Upper lobe of left lung (tissue), 6 donors: ENCODE results near the gene DICER1. TPM values are rescaled to one million over a fixed set of nuclear protein-coding genes. Genes with fewer than 3 reads are reported as not detected.

ENCODE experiments used
- ATAC-seq, 2 donors: fragments of 200-7000 bp; cut with Tn5 transposase; one replicate each; pipeline ENCODE4 v1.9.1; 2022; ENCODE audit warnings: mild to moderate bottlenecking in 2 of 2, moderate library complexity in 2 of 2; ENCODE audit not compliant: low FRiP score in 2 of 2
- DNase-seq, 2 donors: peaks; one replicate each; pipeline ENCODE4 v3.0.0-alpha.2; 2019 to 2020
- H3K27ac ChIP-seq, 4 donors: fragments of 200-600 bp; sonication (generic); one replicate each; pipeline ENCODE4 v1.5.1; 2016 to 2019
- H3K27me3 ChIP-seq, 4 donors: fragments of 200-600 bp; sonication (generic); one replicate each; pipeline ENCODE4 v1.5.1; 2017 to 2019
- H3K36me3 ChIP-seq, 4 donors: fragments of 200-600 bp; sonication (generic); one replicate each; pipeline ENCODE4 v1.5.1; 2016 to 2019
- H3K4me1 ChIP-seq, 4 donors: fragments of 200-600 bp; sonication (generic); one replicate each; pipeline ENCODE4 v1.5.1; 2018 to 2019
- H3K4me3 ChIP-seq, 4 donors: fragments of 200-600 bp; sonication (generic); one replicate each; pipeline ENCODE4 v1.5.1; 2017 to 2019; ENCODE audit warnings: mild to moderate bottlenecking in 2 of 4, moderate library complexity in 1 of 4
- H3K9me3 ChIP-seq, 4 donors: fragments of 200-600 bp; sonication (generic); one replicate each; pipeline ENCODE4 v1.5.1; 2018 to 2019
- CTCF ChIP-seq, 6 experiments: fragments of 450-650 bp in 4 of 6; fragments of 200-600 bp in 2 of 6; sonication (generic) in 2 of 6; IDR thresholded peaks; one replicate each; pipeline ENCODE4 v1.5.1; 2016 to 2019; ENCODE audit warnings: antibody characterized with exemption in 6 of 6
- EP300 ChIP-seq, 4 donors: sonication (generic); formaldehyde crosslinking; IDR thresholded peaks; one replicate each; pipeline ENCODE4 v1.5.1; 2017; ENCODE audit warnings: antibody characterized with exemption in 4 of 4, control low read depth in 2 of 4
- POLR2A ChIP-seq, 4 donors: fragments of 450-650 bp; IDR thresholded peaks; one replicate each; pipeline ENCODE4 v1.5.1; 2016 to 2017; ENCODE audit warnings: antibody characterized with exemption in 4 of 4, mild to moderate bottlenecking in 2 of 4
- POLR2AphosphoS5 ChIP-seq, 2 donors: sonication (generic); formaldehyde crosslinking; IDR thresholded peaks; one replicate each; pipeline ENCODE4 v1.5.1; 2017; ENCODE audit warnings: antibody characterized with exemption in 2 of 2
- WGBS, 2 donors: methylation state at CpG; one replicate each; pipeline ENCODE4 v1.1.5; 2017 to 2018; 5-methylcytosine and 5-hydroxymethylcytosine counted together
- small RNA-seq, 4 donors: library from RNA; depleted of rRNA; stranded (forward); fragments of <200 nt; gene quantifications; one replicate each; pipeline ENCODE3, GENCODE V24; 2016
- total RNA-seq, 6 donors: library from RNA; depleted of rRNA in 4 of 6; stranded (reverse); fragments of >200 nt in 4 of 6; gene quantifications; one replicate each; pipeline versions ENCODE4 v1.1.0 to v1.2.1, GENCODE V29; 2016 to 2021
- donor health status: DM: no; HTN: no; CAD: no; lungs with moderate emphysema.
- donor health status: DM: no; HTN: yes; CAD: no; lungs with severe emphysema.

Gene DICER1
- total RNA-seq, 6 donors from 2014 or later = 57.7 to 106 (median 75.1) TPM

GRCh38 chr14:95037273-95037672, 120.1 kb downstream of the DICER1 start:
- ATAC-seq (no peak), DNase-seq (no peak)
- TF ChIP-seq POLR2AphosphoS5 (IDR thresholded peaks at IDR 0.05) = no peak
- no peak for TF ChIP-seq CTCF (IDR thresholded peaks at IDR 0.05)
- no peak for TF ChIP-seq EP300 (IDR thresholded peaks at IDR 0.05)
- no peak for TF ChIP-seq POLR2A (IDR thresholded peaks at IDR 0.05)
- no peaks in the 10 kb centered on the region for H3K36me3 ChIP-seq
- 90 to 100% methylated on average over 1 to 2 of the region's 2 CpGs for WGBS, 2 donors
- H3K4me1 ChIP-seq = no peaks in the 10 kb centered on the region
- no peak overlapping the region for H3K4me3 ChIP-seq
- no peak overlapping the region for H3K27ac ChIP-seq
- H3K9me3 ChIP-seq = no peaks in the 10 kb centered on the region
- H3K27me3 ChIP-seq = no peaks in the 10 kb centered on the region

Small RNA genes within 50 kb of the gene (small RNA-seq; reads per million reads assigned to genes)
- gene MIR3173 = 0 to 0.11 (median 0) reads per million in 4 donors

Other genes with a start within 250 kb of the DICER1 start
- 10 to 100 TPM in 5 of 6 donors, 1 to 10 TPM in 1; 9.7 to 35.5 (median 18.8) TPM for gene CLMN, start 162.4 kb upstream of the DICER1 start, total RNA-seq